Fibroblast of pulmonary artery (primary cell): ENCODE results near the gene RPL9.
A peak's percentile ranks its signal among the peaks of the same experiment; 100 is the strongest.

Source experiments
- DNase-seq: peaks from one replicate; pipeline ENCODE4 v3.0.0-alpha.2; 2010; ENCODE audit warnings: low read depth
- H3K4me3 ChIP-seq: replicated peaks from 2 replicates; pipeline ENCODE4 v1.5.1; 2011; ENCODE audit warnings: low read depth, mild to moderate bottlenecking, control low read depth, low read length, moderate library complexity
- CTCF ChIP-seq: IDR thresholded peaks from 2 replicates; pipeline ENCODE4 v1.5.1; 2011; ENCODE audit warnings: mild to moderate bottlenecking, control low read depth, low read length, inconsistent platforms; ENCODE audit errors: missing control alignments

RPL9 gene

DNA sequence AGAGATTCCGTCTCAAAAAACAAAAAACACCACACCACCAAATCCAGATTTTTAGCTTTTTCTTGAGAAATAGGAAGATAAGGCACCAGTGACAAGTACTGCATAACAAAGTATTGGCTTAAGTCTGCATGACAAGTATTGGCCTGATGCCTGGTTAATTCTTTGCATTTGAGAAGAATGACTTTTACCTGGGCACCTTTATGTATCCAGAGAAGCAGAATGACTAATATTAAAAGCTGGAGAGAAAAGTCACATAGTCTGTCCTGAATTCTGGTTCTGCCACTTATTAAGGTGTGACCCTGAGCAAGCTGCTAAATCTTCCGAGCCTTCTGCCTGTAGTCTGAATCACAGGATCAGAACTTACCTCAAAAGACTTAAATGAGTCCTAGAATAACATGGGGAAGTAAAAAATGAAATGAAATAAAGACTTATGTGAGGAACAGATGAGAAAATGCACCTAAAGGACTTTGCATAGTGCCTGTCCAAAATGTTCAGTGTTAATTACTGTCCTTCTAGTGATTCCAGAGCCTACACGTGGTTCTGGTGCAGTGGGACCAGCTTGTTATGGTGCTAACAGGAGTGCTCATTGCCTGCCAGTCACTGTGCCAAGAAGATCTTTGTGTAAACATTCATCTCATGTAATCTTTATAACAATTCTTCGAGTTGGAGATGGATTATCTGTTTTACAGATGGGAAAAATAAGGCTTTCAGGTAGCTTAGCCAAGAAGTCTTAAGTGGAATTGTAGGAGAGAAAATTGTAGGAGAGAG lies 36.9 kb upstream of the RPL9 start:
- peak; percentile 24 for DNase-seq
- no peak for TF ChIP-seq CTCF
- no peak overlapping the region for H3K4me3 ChIP-seq

DNA sequence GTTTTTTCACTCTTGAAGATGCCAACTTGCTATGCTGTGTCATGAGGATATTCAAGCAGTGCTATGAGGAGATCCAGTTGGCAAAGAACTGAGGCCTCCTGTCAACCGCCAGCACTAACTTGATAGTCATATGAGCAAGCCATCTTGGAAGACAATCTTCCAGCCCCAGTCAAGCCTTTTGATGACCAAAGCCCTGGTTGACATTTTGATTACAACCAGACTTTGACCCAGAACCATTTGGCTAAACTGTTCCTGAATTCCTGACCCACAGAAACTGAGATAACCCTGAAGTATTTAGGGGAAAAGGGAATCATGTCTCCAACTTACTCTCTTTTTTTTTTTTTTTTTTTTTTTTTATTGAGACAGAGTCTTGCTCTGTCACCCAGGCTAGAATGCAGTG lies 35.6 kb upstream of the RPL9 start:
- no peak for DNase-seq
- no peak overlapping the region for H3K4me3 ChIP-seq
- TF ChIP-seq CTCF = no peak

DNA sequence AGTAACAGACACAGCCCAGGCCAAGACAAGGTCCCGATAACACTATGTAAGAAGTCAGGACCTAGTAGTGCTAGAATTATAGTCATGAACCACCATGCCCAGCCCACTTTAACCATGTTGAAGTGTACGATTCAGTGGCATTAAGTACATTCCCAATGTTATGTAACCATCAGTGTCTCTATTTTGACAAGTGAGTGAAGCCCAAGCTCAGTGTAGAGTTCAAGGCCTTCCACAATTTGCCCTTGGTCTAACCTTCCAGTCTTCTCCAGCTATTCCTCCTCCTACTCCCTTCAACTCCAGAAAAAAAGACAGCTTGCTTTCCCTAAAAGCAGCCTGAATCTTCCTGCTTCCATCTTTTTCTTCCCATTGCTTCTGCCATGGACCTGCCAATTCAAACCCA lies 31.6 kb upstream of the RPL9 start:
- no peak overlapping the region for H3K4me3 ChIP-seq
- TF ChIP-seq CTCF = no peak
- no peak for DNase-seq

DNA sequence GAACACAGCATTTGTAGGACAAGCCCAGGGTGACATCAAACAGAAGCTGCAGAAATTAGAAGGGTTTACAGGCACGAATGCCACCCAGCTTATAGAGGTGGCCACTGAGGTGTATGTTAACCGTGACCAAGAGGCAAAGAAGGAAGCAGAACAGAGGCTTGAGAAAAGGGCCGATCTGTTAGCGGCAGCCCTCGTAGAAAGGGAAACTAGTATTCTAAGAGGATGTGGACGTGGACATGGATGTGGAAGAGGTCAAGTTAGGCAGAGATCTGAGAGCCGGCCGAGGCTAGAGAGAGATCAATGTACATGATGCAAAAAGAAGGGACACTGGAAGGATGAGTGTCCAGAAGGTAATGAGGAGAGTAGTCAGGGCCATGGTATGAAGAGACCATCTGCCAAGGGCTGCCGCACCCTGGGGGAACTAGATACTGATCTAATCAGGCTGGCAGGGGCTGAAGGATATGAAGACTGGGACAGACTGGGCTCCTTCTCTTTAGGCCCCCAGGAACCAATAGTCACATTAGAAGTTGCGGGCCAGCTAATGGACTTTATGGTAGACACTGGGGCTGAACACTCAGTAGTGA lies 27.6 kb upstream of the RPL9 start:
- TF ChIP-seq CTCF = no peak
- no peak for DNase-seq
- no peak overlapping the region for H3K4me3 ChIP-seq

DNA sequence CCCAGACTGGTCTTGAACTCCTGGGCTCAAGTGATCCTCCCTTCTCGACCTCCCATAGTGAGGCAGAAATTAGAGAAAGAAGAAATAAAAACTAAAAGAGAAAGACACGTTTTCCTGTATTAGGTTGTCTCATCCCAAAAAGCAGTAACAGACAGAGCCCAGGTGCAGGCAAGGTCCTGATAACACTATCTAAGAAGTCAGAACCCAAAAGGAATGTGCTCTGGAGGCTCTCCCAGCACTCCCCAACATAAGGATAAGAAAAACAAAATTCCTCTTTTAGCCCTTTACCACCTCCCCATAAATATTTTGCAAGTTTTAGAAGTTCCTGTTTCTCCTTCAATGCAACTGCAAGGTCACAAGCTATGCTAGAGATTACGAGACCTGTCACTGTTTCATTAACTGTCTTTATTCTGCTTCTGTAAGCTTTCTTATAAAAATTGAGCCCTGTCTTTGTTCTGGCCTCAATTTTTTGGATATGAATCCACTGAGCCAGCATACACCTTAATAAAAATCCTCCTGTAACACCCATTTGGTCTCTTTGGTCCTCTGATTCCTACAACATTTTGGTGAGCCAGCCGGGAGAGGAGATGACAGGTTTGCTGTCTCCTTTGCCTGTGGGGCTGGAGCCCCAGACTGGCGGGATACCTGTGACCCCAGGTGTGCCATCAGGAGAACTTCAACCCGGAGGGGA lies 26.0 kb upstream of the RPL9 start:
- TF ChIP-seq CTCF = no peak
- H3K4me3 ChIP-seq = no peak overlapping the region
- no peak for DNase-seq

DNA sequence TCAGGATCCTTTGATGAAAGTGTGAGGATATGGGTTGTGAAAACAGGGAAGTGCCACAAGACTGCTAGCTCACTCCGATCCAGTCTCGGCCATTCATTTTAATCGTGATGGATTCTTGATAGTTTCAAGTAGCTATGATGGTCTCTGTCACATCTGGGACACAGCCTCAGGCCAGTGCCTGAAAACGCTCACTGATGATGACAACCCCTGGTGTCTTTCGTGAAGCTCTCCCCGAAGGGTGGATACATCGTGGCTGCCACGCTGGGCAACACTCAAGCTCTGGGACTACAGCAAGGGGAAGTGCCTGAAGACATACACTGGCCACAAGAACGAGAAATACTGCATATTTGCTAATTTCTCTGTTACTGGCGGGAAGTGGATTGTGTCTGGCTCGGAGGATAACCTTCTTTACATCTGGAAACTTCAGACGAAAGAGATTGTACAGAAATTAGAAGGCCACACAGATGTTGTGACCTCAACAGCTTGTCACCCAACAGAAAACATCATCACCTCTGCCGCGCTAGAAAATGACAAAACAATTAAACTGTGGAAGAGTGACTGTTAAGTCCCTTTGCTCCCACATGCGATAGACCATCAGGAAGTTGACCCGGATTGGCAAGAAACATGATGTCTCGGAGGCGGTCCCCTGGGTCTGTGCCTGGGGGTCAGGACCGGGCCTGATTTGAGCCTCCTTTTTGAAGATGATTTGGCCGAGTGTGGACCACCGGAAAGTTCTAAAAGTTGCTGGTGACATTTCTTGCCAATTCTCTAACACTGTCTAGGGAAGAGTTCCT lies 22.4 kb upstream of the RPL9 start:
- TF ChIP-seq CTCF = no peak
- H3K4me3 ChIP-seq = no peak overlapping the region
- no peak for DNase-seq
